Measurements from ENCODE around the gene DLG2. TPM values are rescaled to one million over a fixed set of nuclear protein-coding genes. Genes with fewer than 3 reads are reported as not detected.

The DLG2 gene
- polyA plus RNA-seq, 1 experiment, result 0.68 TPM

- no peak overlapping the region for H3K27ac ChIP-seq (ENCODE audit: low read depth, low read length)
- H3K9me3 ChIP-seq (ENCODE audit: control insufficient read depth, insufficient read depth, low read length), result no peaks in the 10 kb centered on the region
- POLR2A ChIA-PET, result no interaction called here
- DNase-seq (ENCODE audit: low read depth, low spot score), result no peak
- TF ChIP-seq, protein P1, sequence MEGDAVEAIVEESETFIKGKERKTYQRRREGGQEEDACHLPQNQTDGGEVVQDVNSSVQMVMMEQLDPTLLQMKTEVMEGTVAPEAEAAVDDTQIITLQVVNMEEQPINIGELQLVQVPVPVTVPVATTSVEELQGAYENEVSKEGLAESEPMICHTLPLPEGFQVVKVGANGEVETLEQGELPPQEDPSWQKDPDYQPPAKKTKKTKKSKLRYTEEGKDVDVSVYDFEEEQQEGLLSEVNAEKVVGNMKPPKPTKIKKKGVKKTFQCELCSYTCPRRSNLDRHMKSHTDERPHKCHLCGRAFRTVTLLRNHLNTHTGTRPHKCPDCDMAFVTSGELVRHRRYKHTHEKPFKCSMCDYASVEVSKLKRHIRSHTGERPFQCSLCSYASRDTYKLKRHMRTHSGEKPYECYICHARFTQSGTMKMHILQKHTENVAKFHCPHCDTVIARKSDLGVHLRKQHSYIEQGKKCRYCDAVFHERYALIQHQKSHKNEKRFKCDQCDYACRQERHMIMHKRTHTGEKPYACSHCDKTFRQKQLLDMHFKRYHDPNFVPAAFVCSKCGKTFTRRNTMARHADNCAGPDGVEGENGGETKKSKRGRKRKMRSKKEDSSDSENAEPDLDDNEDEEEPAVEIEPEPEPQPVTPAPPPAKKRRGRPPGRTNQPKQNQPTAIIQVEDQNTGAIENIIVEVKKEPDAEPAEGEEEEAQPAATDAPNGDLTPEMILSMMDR (IDR thresholded peaks at IDR 0.05; ENCODE audit: low read depth, low read length), result no peak
- no peaks in the 10 kb centered on the region for H3K27me3 ChIP-seq (ENCODE audit: control insufficient read depth, insufficient read depth, low read length)
- CTCF ChIA-PET, result interaction anchor here (0.7 to 0.9 kb wide), 2 partner anchors 11 to 242 kb away, joined by 3 to 5 read pairs; no protein-coding TSS in a partner anchor
- H3K4me3 ChIP-seq (ENCODE audit: low read depth, low read length), result no peak overlapping the region
These were observed 2052.6 kb downstream of the DLG2 start for GRCh38 chr11:83574519-83574918.

GRCh38 chr11:83572581-83573496 is 2054.3 kb downstream of the DLG2 start:
- no peak for DNase-seq (ENCODE audit: low read depth, low spot score)
- Histone ChIP-seq H3K27me3 (ENCODE audit: control insufficient read depth, insufficient read depth, low read length) (no peaks in the 10 kb centered on the region), H3K27ac (ENCODE audit: low read depth, low read length) (no peak overlapping the region), H3K9me3 (ENCODE audit: control insufficient read depth, insufficient read depth, low read length) (no peaks in the 10 kb centered on the region), H3K4me3 (ENCODE audit: low read depth, low read length) (no peak overlapping the region)
- ChIA-PET POLR2A (no interaction called here), CTCF (no interaction called here)
- TF ChIP-seq, protein P1 (IDR thresholded peaks at IDR 0.05; ENCODE audit: low read depth, low read length), result no peak

DNA sequence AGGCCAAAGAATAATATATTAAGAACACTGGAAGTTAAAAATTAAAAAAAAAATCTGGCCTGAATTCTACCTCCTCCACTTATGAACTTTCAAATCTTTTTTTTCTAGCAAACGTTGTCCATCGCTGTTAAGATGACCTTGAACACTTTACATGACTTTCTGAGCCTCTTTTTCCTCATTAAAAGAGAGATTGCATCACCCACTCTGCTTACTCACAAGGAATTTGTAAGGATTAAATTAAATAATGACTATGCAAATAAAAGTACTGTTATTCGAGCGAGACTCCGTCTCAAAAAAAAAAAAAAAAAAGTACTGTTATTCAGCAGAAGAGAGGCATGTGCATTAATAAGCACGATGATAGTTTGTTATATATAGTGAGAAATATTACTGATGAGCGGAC is 2055.8 kb downstream of the DLG2 start:
- ChIA-PET CTCF (no interaction called here), POLR2A (no interaction called here)
- no peak overlapping the region for H3K4me3 ChIP-seq (ENCODE audit: low read depth, low read length)
- no peak overlapping the region for H3K27ac ChIP-seq (ENCODE audit: low read depth, low read length)
- TF ChIP-seq, protein P1 (IDR thresholded peaks at IDR 0.05; ENCODE audit: low read depth, low read length), result no peak
- DNase-seq (ENCODE audit: low read depth, low spot score), result no peak
- H3K27me3 ChIP-seq (ENCODE audit: control insufficient read depth, insufficient read depth, low read length), result no peaks in the 10 kb centered on the region
- no peaks in the 10 kb centered on the region for H3K9me3 ChIP-seq (ENCODE audit: control insufficient read depth, insufficient read depth, low read length)

GRCh38 chr11:83569134-83569805 is 2057.9 kb downstream of the DLG2 start:
- POLR2A ChIA-PET, result no interaction called here
- no peak for DNase-seq (ENCODE audit: low read depth, low spot score)
- no peaks in the 10 kb centered on the region for H3K27me3 ChIP-seq (ENCODE audit: control insufficient read depth, insufficient read depth, low read length)
- H3K4me3 ChIP-seq (ENCODE audit: low read depth, low read length), result no peak overlapping the region
- no peak overlapping the region for H3K27ac ChIP-seq (ENCODE audit: low read depth, low read length)
- CTCF ChIA-PET, result no interaction called here
- TF ChIP-seq, protein P1 (IDR thresholded peaks at IDR 0.05; ENCODE audit: low read depth, low read length), result no peak
- H3K9me3 ChIP-seq (ENCODE audit: control insufficient read depth, insufficient read depth, low read length), result no peaks in the 10 kb centered on the region

- ChIA-PET CTCF (no interaction called here), POLR2A (no interaction called here)
- TF ChIP-seq, protein P1 (IDR thresholded peaks at IDR 0.05; ENCODE audit: low read depth, low read length), result no peak
- Histone ChIP-seq H3K4me3 (ENCODE audit: low read depth, low read length) (no peak overlapping the region), H3K9me3 (ENCODE audit: control insufficient read depth, insufficient read depth, low read length) (no peaks in the 10 kb centered on the region), H3K27me3 (ENCODE audit: control insufficient read depth, insufficient read depth, low read length) (no peaks in the 10 kb centered on the region), H3K27ac (ENCODE audit: low read depth, low read length) (no peak overlapping the region)
- DNase-seq (ENCODE audit: low read depth, low spot score), result no peak
These were observed 2058.6 kb downstream of the DLG2 start for GRCh38 chr11:83568516-83568915.
